Measurements from ENCODE around the gene SKA3. TPM values are rescaled to one million over a fixed set of nuclear protein-coding genes. Genes with fewer than 3 reads are reported as not detected.
"Not testable (repeated sequence)": the region's sequence is repeated elsewhere in the genome, so short reads cannot be mapped to it uniquely, and the experiment has no call there.

SKA3 gene
- total RNA-seq, 1 donor, result 13.8 TPM

DNA sequence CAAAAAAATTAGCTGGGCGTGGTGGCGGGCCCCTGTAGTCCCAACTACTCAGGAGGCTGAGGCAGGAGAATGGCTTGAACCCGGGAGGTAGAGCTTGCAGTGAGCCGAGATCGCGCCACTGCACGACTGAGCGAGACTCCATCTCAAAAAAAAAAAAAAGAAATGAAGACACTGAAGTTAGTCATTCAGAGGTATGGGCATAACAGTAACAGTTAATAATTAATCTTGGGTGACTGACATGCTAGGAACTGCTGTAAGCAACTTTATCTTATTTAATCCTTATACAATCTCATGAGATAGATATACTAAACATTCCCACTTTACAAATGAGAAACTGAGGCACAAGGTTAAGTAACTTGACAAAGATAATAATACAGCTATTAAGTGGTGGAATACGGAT, 4.9 kb downstream of the SKA3 start:
- H3K27ac ChIP-seq (ENCODE audit: low read depth, low read length), result no peak overlapping the region
- no peaks in the 10 kb centered on the region for H4K20me1 ChIP-seq (ENCODE audit: insufficient read depth, low read length)
- H3K4me1 ChIP-seq (ENCODE audit: insufficient read depth, low read length), result peaks cover 10% of the 10 kb centered on the region
- H3K27me3 ChIP-seq (ENCODE audit: insufficient read depth, low read length), result no peaks in the 10 kb centered on the region
- H3K4me3 ChIP-seq (ENCODE audit: insufficient read depth, low read length), result no peak overlapping the region
- H3K36me3 ChIP-seq (ENCODE audit: insufficient read depth, low read length), result no peaks in the 10 kb centered on the region
- no peak for DNase-seq (ENCODE audit: insufficient read length, low spot score, missing footprints)
- no peaks in the 10 kb centered on the region for H3K9me3 ChIP-seq (ENCODE audit: low read depth, low read length)
- H3K4me2 ChIP-seq (ENCODE audit: insufficient read depth, low read length), result no peak overlapping the region
- TF ChIP-seq, protein P1, sequence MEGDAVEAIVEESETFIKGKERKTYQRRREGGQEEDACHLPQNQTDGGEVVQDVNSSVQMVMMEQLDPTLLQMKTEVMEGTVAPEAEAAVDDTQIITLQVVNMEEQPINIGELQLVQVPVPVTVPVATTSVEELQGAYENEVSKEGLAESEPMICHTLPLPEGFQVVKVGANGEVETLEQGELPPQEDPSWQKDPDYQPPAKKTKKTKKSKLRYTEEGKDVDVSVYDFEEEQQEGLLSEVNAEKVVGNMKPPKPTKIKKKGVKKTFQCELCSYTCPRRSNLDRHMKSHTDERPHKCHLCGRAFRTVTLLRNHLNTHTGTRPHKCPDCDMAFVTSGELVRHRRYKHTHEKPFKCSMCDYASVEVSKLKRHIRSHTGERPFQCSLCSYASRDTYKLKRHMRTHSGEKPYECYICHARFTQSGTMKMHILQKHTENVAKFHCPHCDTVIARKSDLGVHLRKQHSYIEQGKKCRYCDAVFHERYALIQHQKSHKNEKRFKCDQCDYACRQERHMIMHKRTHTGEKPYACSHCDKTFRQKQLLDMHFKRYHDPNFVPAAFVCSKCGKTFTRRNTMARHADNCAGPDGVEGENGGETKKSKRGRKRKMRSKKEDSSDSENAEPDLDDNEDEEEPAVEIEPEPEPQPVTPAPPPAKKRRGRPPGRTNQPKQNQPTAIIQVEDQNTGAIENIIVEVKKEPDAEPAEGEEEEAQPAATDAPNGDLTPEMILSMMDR (IDR thresholded peaks at IDR 0.05; ENCODE audit: extremely low read depth, low read depth, low read length), result no peak
- H2AFZ ChIP-seq (ENCODE audit: low read length), result no peak overlapping the region
- H3K79me2 ChIP-seq (ENCODE audit: insufficient read depth, low read length), result peaks cover 29% of the 10 kb centered on the region

DNA sequence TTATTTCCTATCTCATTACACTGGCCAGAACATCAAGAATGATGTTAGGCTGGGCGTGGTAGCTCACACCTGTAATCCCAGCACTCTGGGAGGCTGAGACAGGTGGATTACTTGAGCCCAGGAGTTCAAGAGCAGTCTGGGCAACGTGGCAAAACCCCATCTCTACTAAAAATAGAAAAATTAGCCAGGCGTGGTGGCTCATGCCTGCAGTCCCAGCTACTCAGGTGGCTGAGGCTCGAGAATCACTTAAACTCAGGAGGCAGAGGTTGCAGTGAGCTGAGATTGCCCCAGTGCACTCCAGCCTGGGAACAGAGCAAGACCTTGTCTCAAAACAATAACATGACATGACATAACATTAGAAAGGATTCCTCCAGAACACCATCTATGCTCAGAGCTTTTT, 10.7 kb downstream of the SKA3 start:
- H3K4me1 ChIP-seq (ENCODE audit: insufficient read depth, low read length); H3K27me3 ChIP-seq (ENCODE audit: insufficient read depth, low read length); H3K4me2 ChIP-seq (ENCODE audit: insufficient read depth, low read length); H3K36me3 ChIP-seq (ENCODE audit: insufficient read depth, low read length); H4K20me1 ChIP-seq (ENCODE audit: insufficient read depth, low read length); H3K27ac ChIP-seq (ENCODE audit: low read depth, low read length); DNase-seq (ENCODE audit: insufficient read length, low spot score, missing footprints); H3K4me3 ChIP-seq (ENCODE audit: insufficient read depth, low read length); H3K9me3 ChIP-seq (ENCODE audit: low read depth, low read length); H3K79me2 ChIP-seq (ENCODE audit: insufficient read depth, low read length): not testable (repeated sequence)
- H2AFZ ChIP-seq (ENCODE audit: low read length), result peak overlapping the region; percentile 20

DNA sequence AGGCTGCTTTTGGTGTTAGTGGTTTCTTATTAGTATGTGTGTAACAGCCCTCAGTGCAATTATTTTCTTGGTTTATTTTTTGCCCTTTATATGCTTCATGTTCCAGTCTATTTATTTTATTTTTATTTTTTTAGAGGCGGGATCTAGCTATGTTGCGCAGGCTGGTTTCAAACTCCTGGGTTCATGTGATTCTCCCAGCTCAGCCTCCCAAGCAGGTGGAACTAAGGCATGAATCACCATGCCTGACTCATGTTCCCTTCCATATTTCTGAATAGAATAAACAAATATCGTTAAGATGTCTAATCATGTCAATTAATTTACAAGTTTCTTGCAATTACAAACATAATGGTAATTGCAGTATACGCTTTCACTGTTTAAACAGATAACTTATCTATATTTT, 11.7 kb downstream of the SKA3 start:
- H3K4me1 ChIP-seq (ENCODE audit: insufficient read depth, low read length), result no peaks in the 10 kb centered on the region
- TF ChIP-seq, protein P1 (IDR thresholded peaks at IDR 0.05; ENCODE audit: extremely low read depth, low read depth, low read length), result no peak
- no peaks in the 10 kb centered on the region for H4K20me1 ChIP-seq (ENCODE audit: insufficient read depth, low read length)
- H3K9me3 ChIP-seq (ENCODE audit: low read depth, low read length), result no peaks in the 10 kb centered on the region
- no peak overlapping the region for H2AFZ ChIP-seq (ENCODE audit: low read length)
- H3K4me2 ChIP-seq (ENCODE audit: insufficient read depth, low read length), result no peak overlapping the region
- H3K36me3 ChIP-seq (ENCODE audit: insufficient read depth, low read length), result no peaks in the 10 kb centered on the region
- H3K79me2 ChIP-seq (ENCODE audit: insufficient read depth, low read length), result peaks cover 4% of the 10 kb centered on the region
- DNase-seq (ENCODE audit: insufficient read length, low spot score, missing footprints), result no peak
- H3K4me3 ChIP-seq (ENCODE audit: insufficient read depth, low read length), result no peak overlapping the region
- H3K27ac ChIP-seq (ENCODE audit: low read depth, low read length), result no peak overlapping the region
- H3K27me3 ChIP-seq (ENCODE audit: insufficient read depth, low read length), result no peaks in the 10 kb centered on the region

- TF ChIP-seq, protein P1 (IDR thresholded peaks at IDR 0.05; ENCODE audit: extremely low read depth, low read depth, low read length), result no peak
- Histone ChIP-seq H3K27ac (ENCODE audit: low read depth, low read length) (no peak overlapping the region), H3K4me1 (ENCODE audit: insufficient read depth, low read length) (peaks cover 6% of the 10 kb centered on the region)
Measured at GRCh38 chr13:21152251-21152899, 24.0 kb downstream of the SKA3 start.

More at GRCh38 chr13:21152251-21152899, 24.0 kb downstream of the SKA3 start:
- H4K20me1 ChIP-seq (ENCODE audit: insufficient read depth, low read length), result no peaks in the 10 kb centered on the region
- no peak overlapping the region for H2AFZ ChIP-seq (ENCODE audit: low read length)
- no peak overlapping the region for H3K4me3 ChIP-seq (ENCODE audit: insufficient read depth, low read length)
- peaks cover 12% of the 10 kb centered on the region for H3K36me3 ChIP-seq (ENCODE audit: insufficient read depth, low read length)
- no peaks in the 10 kb centered on the region for H3K27me3 ChIP-seq (ENCODE audit: insufficient read depth, low read length)
- no peak for DNase-seq (ENCODE audit: insufficient read length, low spot score, missing footprints)
- no peaks in the 10 kb centered on the region for H3K79me2 ChIP-seq (ENCODE audit: insufficient read depth, low read length)
- H3K4me2 ChIP-seq (ENCODE audit: insufficient read depth, low read length), result no peak overlapping the region
- no peaks in the 10 kb centered on the region for H3K9me3 ChIP-seq (ENCODE audit: low read depth, low read length)

Data from osteoblast (primary cell).